Measurements from ENCODE around the gene GASK1A. TPM values are rescaled to one million over a fixed set of nuclear protein-coding genes. Genes with fewer than 3 reads are reported as not detected.

The GASK1A gene
- total RNA-seq, 4 donors from 2014 or later, result 2.6 to 9.5 (median 8.8) TPM

- Histone ChIP-seq H3K36me3 (no peaks in the 10 kb centered on the region), H3K27me3 (no peaks in the 10 kb centered on the region), H3K27ac (no peak overlapping the region), H3K4me1 (no peaks in the 10 kb centered on the region), H3K9me3 (no peaks in the 10 kb centered on the region), H3K4me3 (replicated peaks in 1 of 3) (no peak overlapping the region)
- intact Hi-C loops (cut with DNase I), result no loop called here
- WGBS, 2 donors, result 82 to 91% methylated on average over 4 of the region's 4 CpGs
- DNase-seq, result no peak
- TF ChIP-seq CTCF (IDR thresholded peaks at IDR 0.05), result no peak
- TF ChIP-seq POLR2A (IDR thresholded peaks at IDR 0.05), result no peak
Measured at GRCh38 chr3:43021186-43021585, 42.1 kb downstream of the GASK1A start.

- Histone ChIP-seq H3K9me3 (no peaks in the 10 kb centered on the region), H3K4me3 (replicated peaks in 1 of 3) (no peak overlapping the region), H3K4me1 (no peaks in the 10 kb centered on the region), H3K36me3 (no peaks in the 10 kb centered on the region), H3K27me3 (no peaks in the 10 kb centered on the region), H3K27ac (no peak overlapping the region)
- no peak for DNase-seq
- intact Hi-C loops (cut with DNase I), result no loop called here
- WGBS, 2 donors, result 63 to 71% methylated on average over 1 of the region's 1 CpG
- TF ChIP-seq CTCF (IDR thresholded peaks at IDR 0.05) (no peak), POLR2A (IDR thresholded peaks at IDR 0.05) (no peak)
Measured at GRCh38 chr3:43022121-43022520, 43.0 kb downstream of the GASK1A start.

GRCh38 chr3:43023066-43023465, 44.0 kb downstream of the GASK1A start:
- DNase-seq, result no peak
- H3K4me3 ChIP-seq (replicated peaks in 1 of 3), result no peak overlapping the region
- no peaks in the 10 kb centered on the region for H3K27me3 ChIP-seq
- 92% methylated on average over 4 of the region's 4 CpGs for WGBS, 2 donors
- TF ChIP-seq POLR2A (IDR thresholded peaks at IDR 0.05) (no peak), CTCF (IDR thresholded peaks at IDR 0.05) (no peak)
- H3K27ac ChIP-seq, result no peak overlapping the region
- no peaks in the 10 kb centered on the region for H3K9me3 ChIP-seq
- intact Hi-C loops (cut with DNase I), result no loop called here
- H3K36me3 ChIP-seq, result no peaks in the 10 kb centered on the region
- H3K4me1 ChIP-seq, result no peaks in the 10 kb centered on the region

GRCh38 chr3:43023746-43024145, 44.6 kb downstream of the GASK1A start:
- Histone ChIP-seq H3K4me3 (replicated peaks in 1 of 3) (no peak overlapping the region), H3K36me3 (no peaks in the 10 kb centered on the region), H3K9me3 (no peaks in the 10 kb centered on the region), H3K4me1 (no peaks in the 10 kb centered on the region), H3K27ac (no peak overlapping the region), H3K27me3 (no peaks in the 10 kb centered on the region)
- WGBS, 2 donors, result 81 to 83% methylated on average over 5 of the region's 5 CpGs
- TF ChIP-seq CTCF (IDR thresholded peaks at IDR 0.05), result no peak
- no peak for TF ChIP-seq POLR2A (IDR thresholded peaks at IDR 0.05)
- no peak for DNase-seq
- intact Hi-C loops (cut with DNase I), result no loop called here

GRCh38 chr3:43024181-43024885, 45.2 kb downstream of the GASK1A start:
- TF ChIP-seq CTCF (IDR thresholded peaks at IDR 0.05) (no peak), POLR2A (IDR thresholded peaks at IDR 0.05) (no peak)
- Histone ChIP-seq H3K9me3 (no peaks in the 10 kb centered on the region), H3K4me1 (no peaks in the 10 kb centered on the region), H3K4me3 (replicated peaks in 1 of 3) (no peak overlapping the region), H3K27me3 (no peaks in the 10 kb centered on the region), H3K27ac (no peak overlapping the region), H3K36me3 (no peaks in the 10 kb centered on the region)
- intact Hi-C loops (cut with DNase I), result no loop called here
- WGBS, 2 donors, result 89 to 90% methylated on average over 5 of the region's 6 CpGs
- no peak for DNase-seq
